Activated CD4-positive, alpha-beta T cell treated with anti-CD3 and anti-CD28 coated beads for 48 hours (primary cell): Measurements from ENCODE around the gene PHB1.

Source experiments
- DNase-seq: peaks from one replicate; pipeline ENCODE4 v3.0.0-alpha.2; 2020

PHB1 gene

DNA sequence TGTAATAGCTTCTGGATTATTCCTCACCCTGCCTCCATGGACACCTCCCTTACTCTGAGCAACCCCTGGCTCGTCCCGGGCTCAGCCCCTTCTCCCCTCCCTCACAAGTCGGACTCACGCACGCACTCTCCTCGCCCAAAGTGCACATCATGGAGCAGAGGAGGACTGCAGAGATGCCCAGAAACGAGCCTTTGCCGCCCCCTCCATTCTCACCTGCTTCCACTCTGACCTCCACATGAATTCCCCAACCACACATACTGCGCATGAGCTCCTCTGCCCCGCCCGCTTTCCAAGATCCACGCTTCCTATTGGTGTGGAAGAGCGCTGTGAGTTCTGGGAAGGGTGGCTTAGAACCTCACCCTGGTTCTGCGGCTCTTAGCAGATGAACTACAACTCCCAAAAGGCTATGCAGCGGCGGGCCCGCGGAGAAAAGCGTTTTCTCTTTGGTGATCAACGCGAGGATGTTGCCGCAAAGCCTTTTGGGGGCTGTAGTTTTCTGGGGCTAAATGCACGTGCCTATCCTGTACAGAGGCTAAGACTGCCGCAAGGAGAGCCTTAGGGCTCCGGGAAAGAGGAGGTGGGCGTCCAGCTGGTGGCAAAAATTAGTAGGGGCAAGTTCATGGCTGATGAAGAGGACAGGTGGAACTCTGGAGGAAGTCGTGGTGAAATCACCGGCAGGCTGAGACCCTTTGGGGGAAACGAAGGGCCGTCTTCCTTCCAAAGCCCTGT, at the start of gene PHB1:
Gene PHB1 (minus strand): TSS at position 261 of the 729 bp plus-strand sequence. CDS start 1,618 bp downstream, outside the sequence.
- peak; percentile 97 for DNase-seq

- no peak for DNase-seq
Measured at GRCh38 chr17:49464049-49464448, 49.4 kb upstream of the PHB1 start.

- DNase-seq, result no peak
Measured at GRCh38 chr17:49461580-49461979, 46.9 kb upstream of the PHB1 start.

- DNase-seq, result no peak
Measured at GRCh38 chr17:49460401-49460800, 45.7 kb upstream of the PHB1 start.

GRCh38 chr17:49459401-49459984, 44.8 kb upstream of the PHB1 start:
- DNase-seq, result no peak

- DNase-seq, result no peak
Measured at GRCh38 chr17:49457564-49458535, 43.2 kb upstream of the PHB1 start.

DNA sequence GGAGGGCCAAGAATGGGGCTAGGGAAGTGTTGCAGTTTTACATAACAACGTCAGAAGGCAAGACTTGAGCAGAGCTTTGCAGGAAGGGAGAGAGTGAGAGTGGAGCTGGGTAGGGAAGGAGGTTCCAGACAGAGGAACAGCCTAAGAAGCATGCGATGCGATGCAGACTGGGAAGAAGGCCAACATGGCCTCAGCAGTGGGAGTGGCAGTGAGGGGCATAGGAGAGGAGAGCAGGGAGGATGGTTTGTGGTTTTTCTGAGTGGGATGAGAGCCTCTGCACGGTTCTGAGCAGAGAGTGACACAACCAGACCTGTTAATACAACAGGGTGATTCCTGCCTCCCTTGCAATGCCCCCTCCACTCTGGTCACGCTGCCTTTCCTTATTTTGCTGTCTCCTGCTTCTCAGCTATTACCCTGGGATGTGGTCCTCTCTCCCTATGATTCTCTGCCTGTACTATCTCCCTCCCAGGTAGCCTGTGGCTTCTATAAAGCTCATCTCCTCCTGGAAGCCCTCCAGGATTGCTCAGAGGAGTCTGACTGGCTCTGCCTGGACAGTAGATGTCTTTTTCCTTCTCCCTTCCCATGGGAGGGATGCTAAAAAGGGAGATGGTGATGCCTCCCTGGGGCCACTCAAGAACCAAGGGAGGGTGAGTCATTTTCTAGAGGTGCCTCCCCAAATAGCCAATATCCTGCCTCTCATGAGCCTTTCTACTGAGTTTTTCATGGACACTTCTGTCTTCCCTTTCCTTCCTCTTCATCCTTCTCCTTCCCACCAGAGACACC, 41.7 kb upstream of the PHB1 start:
- no peak for DNase-seq

- no peak for DNase-seq
Measured at GRCh38 chr17:49455272-49455861, 40.7 kb upstream of the PHB1 start.

GRCh38 chr17:49454050-49454449, 39.4 kb upstream of the PHB1 start:
- no peak for DNase-seq

DNA sequence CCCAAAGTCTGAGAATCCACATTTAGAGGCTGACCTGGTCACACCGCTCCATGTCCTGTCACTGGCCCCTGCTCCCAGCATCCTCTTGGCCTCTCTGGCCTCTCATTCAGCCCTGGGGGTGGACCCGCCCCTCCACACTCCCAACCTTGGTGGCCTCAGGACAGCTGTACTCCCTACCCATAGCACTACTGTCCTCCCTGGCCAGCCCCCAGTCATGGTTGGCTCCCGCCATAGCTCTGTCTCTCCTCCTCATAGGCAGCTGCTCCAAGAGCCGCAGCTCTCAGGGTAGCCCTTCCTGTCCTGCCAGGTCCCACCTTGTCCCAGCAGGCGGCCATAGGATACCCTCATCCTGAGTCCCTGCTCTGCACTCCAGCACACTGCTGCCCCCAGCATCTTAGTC, 38.0 kb upstream of the PHB1 start:
- no peak for DNase-seq

- no peak for DNase-seq
Measured at GRCh38 chr17:49452201-49452600, 37.5 kb upstream of the PHB1 start.

DNA sequence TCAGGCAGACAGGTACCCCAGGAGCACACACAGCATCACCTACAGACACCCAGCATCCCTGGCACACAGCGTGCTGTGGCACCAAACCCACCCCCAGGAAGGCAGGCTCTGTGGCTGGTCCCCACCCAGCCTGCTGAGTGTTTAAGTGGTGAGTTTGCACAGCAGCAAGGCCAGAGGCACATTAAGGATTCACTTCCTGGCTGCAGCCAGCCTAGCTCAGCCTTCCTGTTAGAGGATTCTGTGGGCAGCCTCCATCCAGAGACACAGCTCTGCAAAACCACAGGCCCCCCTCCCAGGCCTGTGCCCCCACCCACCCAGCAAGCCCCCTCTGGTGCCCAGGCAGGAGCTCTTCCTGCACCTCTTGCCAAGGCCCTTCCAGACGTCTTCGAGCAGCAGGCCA, 36.1 kb upstream of the PHB1 start:
- no peak for DNase-seq

GRCh38 chr17:49450181-49450580, 35.5 kb upstream of the PHB1 start:
- DNase-seq, result no peak

DNA sequence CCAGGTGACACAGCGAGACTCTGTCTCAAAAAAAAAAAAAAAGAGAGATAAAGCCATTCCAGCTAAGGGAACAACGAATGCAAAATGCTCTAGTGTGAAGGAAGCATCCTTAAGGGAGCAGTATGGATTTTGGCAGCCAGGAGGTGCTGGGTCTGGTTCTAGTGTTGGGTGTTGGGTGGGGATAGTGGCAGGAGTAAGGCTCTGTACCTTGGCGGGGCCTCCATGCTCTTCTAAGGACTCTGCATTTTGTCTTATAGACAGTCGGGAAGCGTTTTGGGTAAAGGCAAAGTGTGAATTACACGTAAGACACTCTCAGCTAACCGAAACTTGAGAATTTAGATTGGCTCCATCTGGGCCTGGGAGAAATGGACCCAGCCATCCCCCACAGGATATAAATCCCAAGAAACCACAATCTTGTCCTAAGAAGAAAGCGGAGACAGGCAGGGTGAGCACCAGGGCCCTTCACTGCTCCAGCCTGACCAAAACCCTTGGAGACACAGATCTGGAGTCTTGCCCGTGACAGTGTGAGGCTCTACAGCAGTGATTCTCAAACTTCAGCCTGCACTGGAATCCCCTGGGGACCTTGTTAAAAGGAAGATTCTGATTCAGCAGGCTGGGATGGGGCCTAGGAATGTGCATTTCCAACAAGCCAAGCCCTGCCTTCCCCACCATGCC, 33.1 kb upstream of the PHB1 start:
- DNase-seq, result no peak

GRCh38 chr17:49445591-49445990, 30.9 kb upstream of the PHB1 start:
- DNase-seq, result no peak

DNA sequence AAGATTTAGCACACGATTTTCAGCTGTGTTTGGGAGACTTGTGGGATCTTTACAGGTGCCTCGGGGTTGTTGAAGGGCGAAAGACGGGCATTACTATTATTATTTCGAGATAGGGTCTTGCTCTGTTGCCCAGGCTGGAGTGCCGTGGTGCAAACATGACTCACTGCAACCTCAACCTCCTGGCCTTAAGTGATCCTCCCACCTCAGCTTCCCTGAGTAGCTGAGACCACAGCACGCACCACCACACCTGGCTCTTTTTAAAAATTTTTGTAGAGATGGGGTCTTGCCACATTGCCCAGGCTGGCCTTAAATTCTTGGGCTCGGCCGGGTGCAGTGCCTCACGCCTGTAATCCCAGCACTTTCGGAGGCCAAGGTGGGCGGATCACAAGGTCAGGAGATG, 29.7 kb upstream of the PHB1 start:
- no peak for DNase-seq

- no peak for DNase-seq
Measured at GRCh38 chr17:49443862-49444261, 29.2 kb upstream of the PHB1 start.

GRCh38 chr17:49442041-49442440, 27.4 kb upstream of the PHB1 start:
- no peak for DNase-seq

GRCh38 chr17:49441578-49441977, 26.9 kb upstream of the PHB1 start:
- DNase-seq, result no peak

GRCh38 chr17:49440581-49440980, 25.9 kb upstream of the PHB1 start:
- DNase-seq, result no peak

GRCh38 chr17:49439673-49440571, 25.2 kb upstream of the PHB1 start:
- DNase-seq, result no peak
